H1 (cell line): Measurements from ENCODE around the gene PRR16. TPM values are rescaled to one million over a fixed set of nuclear protein-coding genes. Genes with fewer than 3 reads are reported as not detected.

Source experiments
- CTCF ChIA-PET: fragments of 300-600 bp; sonication (Branson Sonifier 250); formaldehyde crosslinking; loops from one replicate; lab custom pipeline; 2021; ENCODE audit not compliant: partially characterized antibody; lab: Charles Lee
- POLR2A ChIA-PET: fragments of 300-600 bp; sonication (Branson Sonifier 250); formaldehyde crosslinking; loops from one replicate; lab custom pipeline; 2021; ENCODE audit warnings: inconsistent platforms; ENCODE audit not compliant: partially characterized antibody; lab: Charles Lee
- DNase-seq, 2 experiments: peaks; one replicate each; pipeline versions ENCODE4 v3.0.0 to v3.0.0-alpha.2; 2010 to 2022; ENCODE audit warnings: low spot score in 2 of 2, low read depth in 1 of 2, mixed read lengths in 1 of 2
- FAIRE-seq: peaks from 2 replicates; lab custom pipeline; 2011; peaks lifted over from hg19 to GRCh38; lab: Jason Lieb, UNC
- H2AFZ ChIP-seq: 2 replicates; pipeline ENCODE4 v1.8.1; 2012; ENCODE audit warnings: low read length, inconsistent platforms
- H2AK5ac ChIP-seq: 2 replicates; pipeline ENCODE4 v1.6.1; 2013; ENCODE audit warnings: low read depth, low read length
- H2BK120ac ChIP-seq: replicated peaks from 2 replicates; pipeline ENCODE3; 2013; ENCODE audit warnings: low read depth, low read length, inconsistent platforms
- H2BK12ac ChIP-seq: 2 replicates; pipeline ENCODE4 v1.6.1; 2013; ENCODE audit warnings: low read depth, low read length
- H2BK15ac ChIP-seq: 2 replicates; pipeline ENCODE4 v1.6.1; 2013; ENCODE audit warnings: low read length
- H2BK20ac ChIP-seq: 2 replicates; pipeline ENCODE4 v1.6.1; 2013; ENCODE audit warnings: low read length
- H2BK5ac ChIP-seq: 2 replicates; pipeline ENCODE4 v1.6.1; 2013; ENCODE audit warnings: low read depth, low read length
- H3K14ac ChIP-seq: 2 replicates; pipeline ENCODE4 v1.6.1; 2013; ENCODE audit warnings: inconsistent platforms; ENCODE audit not compliant: insufficient read length
- H3K18ac ChIP-seq: 2 replicates; pipeline ENCODE4 v1.6.1; 2013; ENCODE audit warnings: low read length; ENCODE audit errors: extremely low read depth
- H3K23ac ChIP-seq: 2 replicates; pipeline ENCODE4 v1.6.1; 2013; ENCODE audit warnings: inconsistent platforms; ENCODE audit not compliant: insufficient read length
- H3K23me2 ChIP-seq: 2 replicates; pipeline ENCODE4 v1.6.1; 2013; ENCODE audit warnings: low read depth, low read length
- H3K27ac ChIP-seq: 2 replicates; pipeline ENCODE4 v1.6.1; 2011; ENCODE audit warnings: low read depth, low read length, inconsistent platforms
- H3K27me3 ChIP-seq, 4 experiments: replicated peaks in 1 of 4; 1 replicate in 1 of 4; 2 replicates in 3 of 4; pipeline versions ENCODE4 v1.6.1 to v1.8.1; 2011 to 2013; ENCODE audit warnings: low read length in 3 of 4, mild to moderate bottlenecking in 3 of 4, inconsistent platforms in 2 of 4, mixed read lengths in 2 of 4, moderate library complexity in 1 of 4; ENCODE audit not compliant: control insufficient read depth in 3 of 4, insufficient read depth in 3 of 4; ENCODE audit errors: extremely low read depth in 1 of 4
- H3K36me3 ChIP-seq, 4 experiments: 2 replicates each; pipeline versions ENCODE4 v1.6.1 to v1.8.1; 2011 to 2013; ENCODE audit warnings: mild to moderate bottlenecking in 4 of 4, low read length in 3 of 4, moderate library complexity in 2 of 4, control low read depth in 1 of 4, inconsistent platforms in 1 of 4; ENCODE audit not compliant: insufficient read depth in 4 of 4, control insufficient read depth in 2 of 4
- H3K4ac ChIP-seq: replicated peaks from 2 replicates; pipeline ENCODE3; 2013; ENCODE audit warnings: low read length, low read depth, mixed read lengths, inconsistent platforms; ENCODE audit not compliant: insufficient read length
- H3K4me1 ChIP-seq, 4 experiments: replicated peaks in 1 of 4; 1 replicate in 1 of 4; 2 replicates in 3 of 4; pipeline versions ENCODE4 v1.6.1 to v1.8.1; 2011 to 2013; ENCODE audit warnings: low read length in 3 of 4, inconsistent platforms in 2 of 4, mixed read lengths in 1 of 4; ENCODE audit not compliant: insufficient read depth in 4 of 4, control insufficient read depth in 3 of 4
- H3K4me2 ChIP-seq, 2 experiments: 2 replicates each; pipeline versions ENCODE4 v1.6.1 to v1.8.1; 2011 to 2013; ENCODE audit warnings: low read depth in 2 of 2, low read length in 2 of 2, control low read depth in 1 of 2, inconsistent platforms in 1 of 2, mild to moderate bottlenecking in 1 of 2; ENCODE audit not compliant: insufficient read depth in 1 of 2
- H3K4me3 ChIP-seq, 4 experiments: fragments of 200-600, 300-600 bp in 1 of 4; sonication (generic), shearing (Covaris generic), sonication (Bioruptor Twin) in 1 of 4; 2 replicates each; pipeline versions ENCODE4 v1.5.1 to v1.8.1; 2011 to 2016; ENCODE audit warnings: low read length in 4 of 4, low read depth in 3 of 4, control low read depth in 2 of 4, inconsistent platforms in 2 of 4, mild to moderate bottlenecking in 2 of 4, mixed read lengths in 1 of 4, moderate library complexity in 1 of 4; ENCODE audit not compliant: insufficient read depth in 2 of 4; ENCODE audit errors: extremely low read depth in 1 of 4
- H3K56ac ChIP-seq: replicated peaks from 2 replicates; pipeline ENCODE3; 2013; ENCODE audit warnings: low read depth, mild to moderate bottlenecking, mixed read lengths, low read length, inconsistent platforms; ENCODE audit not compliant: insufficient read length
- H3K79me1 ChIP-seq: 2 replicates; pipeline ENCODE4 v1.6.1; 2013; ENCODE audit warnings: low read depth, low read length, control low read depth
- H3K79me2 ChIP-seq, 2 experiments: 2 replicates each; pipeline versions ENCODE4 v1.6.1 to v1.8.1; 2012 to 2013; ENCODE audit warnings: low read length in 2 of 2, mild to moderate bottlenecking in 2 of 2, inconsistent platforms in 1 of 2; ENCODE audit not compliant: insufficient read depth in 2 of 2, control insufficient read depth in 1 of 2
- H3K9ac ChIP-seq, 4 experiments: replicated peaks in 1 of 4; 1 replicate in 1 of 4; 2 replicates in 3 of 4; pipeline versions ENCODE4 v1.6.1 to v1.8.1; 2011 to 2013; ENCODE audit warnings: low read depth in 3 of 4, low read length in 3 of 4, control low read depth in 2 of 4, mild to moderate bottlenecking in 2 of 4, moderate library complexity in 2 of 4, inconsistent platforms in 1 of 4; ENCODE audit errors: extremely low read depth in 1 of 4
- H3K9me3 ChIP-seq, 2 experiments: 2 replicates each; pipeline versions ENCODE4 v1.6.1 to v1.8.1; 2012 to 2013; ENCODE audit warnings: mild to moderate bottlenecking in 2 of 2, moderate library complexity in 2 of 2, control low read depth in 1 of 2, inconsistent platforms in 1 of 2, low read depth in 1 of 2, low read length in 1 of 2, mixed read lengths in 1 of 2; ENCODE audit not compliant: insufficient read depth in 2 of 2
- H4K20me1 ChIP-seq, 2 experiments: replicated peaks in 1 of 2; 2 replicates each; pipeline versions ENCODE3 to v1.8.1; 2011 to 2013; ENCODE audit warnings: inconsistent platforms in 2 of 2, low read length in 2 of 2, mild to moderate bottlenecking in 1 of 2; ENCODE audit not compliant: insufficient read depth in 2 of 2, control insufficient read depth in 1 of 2
- H4K5ac ChIP-seq: 2 replicates; pipeline ENCODE4 v1.6.1; 2013; ENCODE audit warnings: low read length, low read depth, mixed read lengths, inconsistent platforms; ENCODE audit not compliant: insufficient read length
- H4K8ac ChIP-seq: 2 replicates; pipeline ENCODE4 v1.8.0; 2013; ENCODE audit warnings: mild to moderate bottlenecking, moderate library complexity, low read length, inconsistent platforms; ENCODE audit not compliant: insufficient read depth; ENCODE audit errors: extremely low read depth
- H4K91ac ChIP-seq: replicated peaks from 2 replicates; pipeline ENCODE3; 2013; ENCODE audit warnings: low read length, mixed read lengths, inconsistent platforms; ENCODE audit not compliant: insufficient read length
- BCL11A ChIP-seq, 2 experiments: IDR thresholded peaks; one replicate each; pipeline ENCODE4 v1.6.1; 2011; ENCODE audit warnings: low read depth in 2 of 2, low read length in 2 of 2, mild to moderate bottlenecking in 2 of 2
- CBX5 ChIP-seq: fragments of 300-800, 300-1000 bp; sonication (generic); IDR thresholded peaks from 2 replicates; pipeline ENCODE4 v1.7.1; 2016; ENCODE audit warnings: antibody characterized with exemption, low read length, low read depth
- CBX8 ChIP-seq: fragments of 300-800, 300-1000 bp; sonication (generic); IDR thresholded peaks from 2 replicates; pipeline ENCODE4 v1.7.1; 2016; ENCODE audit warnings: low read depth, low read length, borderline replicate concordance
- CHD2 ChIP-seq: IDR thresholded peaks from 2 replicates; pipeline ENCODE4 v1.6.1; 2012; ENCODE audit warnings: low read length, improper control_type of control experiment
- EGR1 ChIP-seq: IDR thresholded peaks from 2 replicates; pipeline ENCODE4 v1.6.1; 2011; ENCODE audit warnings: low read depth, low read length, borderline replicate concordance
- EP300 ChIP-seq, 2 experiments: IDR thresholded peaks; 1 replicate in 1 of 2; 2 replicates in 1 of 2; pipeline ENCODE4 v1.6.1; 2011 to 2012; ENCODE audit warnings: low read depth in 2 of 2, low read length in 2 of 2, mild to moderate bottlenecking in 2 of 2, borderline replicate concordance in 1 of 2, inconsistent platforms in 1 of 2, moderate library complexity in 1 of 2
- FOSL1 ChIP-seq: IDR thresholded peaks from 2 replicates; pipeline ENCODE4 v1.6.1; 2011; ENCODE audit warnings: mild to moderate bottlenecking, low read depth, low read length, moderate library complexity; ENCODE audit not compliant: insufficient read depth
- GTF2F1 ChIP-seq: IDR thresholded peaks from 2 replicates; pipeline ENCODE4 v1.6.1; 2012; ENCODE audit warnings: low read depth, low read length, improper control_type of control experiment, borderline replicate concordance
- MAFK ChIP-seq: IDR thresholded peaks from 2 replicates; pipeline ENCODE4 v1.6.1; 2012; ENCODE audit warnings: low read depth, mild to moderate bottlenecking, improper control_type of control experiment, low read length
- MAX ChIP-seq: IDR thresholded peaks from 2 replicates; pipeline ENCODE4 v1.6.1; 2012; ENCODE audit warnings: inconsistent platforms
- POLR2AphosphoS5 ChIP-seq: IDR thresholded peaks from 2 replicates; pipeline ENCODE4 v1.6.1; 2011; ENCODE audit warnings: low read depth, low read length
- POU5F1 ChIP-seq: IDR thresholded peaks from 2 replicates; pipeline ENCODE4 v1.6.1; 2011; ENCODE audit warnings: low read depth, mild to moderate bottlenecking, low read length, moderate library complexity
- RXRA ChIP-seq: IDR thresholded peaks from 2 replicates; pipeline ENCODE4 v1.6.1; 2011; ENCODE audit warnings: low read depth, mild to moderate bottlenecking, low read length, moderate library complexity; ENCODE audit not compliant: insufficient read depth
- SP1 ChIP-seq: IDR thresholded peaks from 2 replicates; pipeline ENCODE4 v1.6.1; 2011; ENCODE audit warnings: low read depth, low read length
- TCF12 ChIP-seq: IDR thresholded peaks from 2 replicates; pipeline ENCODE4 v1.6.1; 2011; ENCODE audit warnings: low read depth, mild to moderate bottlenecking, low read length
- ZNF274 ChIP-seq: IDR thresholded peaks from 2 replicates; pipeline ENCODE4 v1.7.0; 2012; ENCODE audit warnings: low read length, borderline replicate concordance; ENCODE audit errors: extremely low read depth
- polyA plus RNA-seq, 7 experiments: library from polyadenylated mRNA; depleted of rRNA in 3 of 7; stranded (reverse) in 5 of 7; unstranded in 2 of 7; fragments of >200 nt in 5 of 7; fragments of 200-250 nt in 2 of 7; gene quantifications; 1 replicate in 5 of 7; 2 replicates in 1 of 7; 4 replicates in 1 of 7; pipeline versions ENCODE4 v1.2.1 to v1.2.3, GENCODE V29; 2011 to 2013; ENCODE audit warnings: missing spikeins in 2 of 7, mixed read lengths in 2 of 7
- total RNA-seq: library from RNA; stranded (reverse); fragmentation: NEBNext Ultra II Directional; extraction: Animal tissue kit (Norgen Biotek cat#: 25700); gene quantifications from 2 replicates; pipeline ENCODE4 v1.2.1, GENCODE V29; 2021

Gene PRR16
- total and polyA plus RNA-seq, 2 of the 8 experiments (the other 6 are each of a cell fraction or from before 2014, with no cell fraction given) = 0.73 to 1.6 TPM

- no peak overlapping the region for H3K18ac ChIP-seq
- H2AK5ac ChIP-seq = no peak overlapping the region
- no peak overlapping the region for H4K91ac ChIP-seq
- TF ChIP-seq CBX5 (no peak), EP300 (IDR thresholded peaks at IDR 0.05; ENCODE audit: borderline replicate concordance in 1 of 2, low read depth in 2 of 2, low read length in 2 of 2) (no peak), EGR1 (no peak), POU5F1 (no peak), MAFK (no peak), BCL11A (IDR thresholded peaks at IDR 0.05; ENCODE audit: low read depth in 2 of 2, low read length in 2 of 2) (no peak), RXRA (no peak), POLR2AphosphoS5 (no peak), TCF12 (no peak), GTF2F1 (no peak), ZNF274 (no peak), FOSL1 (no peak), CBX8 (no peak), SP1 (no peak), CHD2 (no peak), MAX (no peak)
- no peaks in the 10 kb centered on the region for H3K36me3 ChIP-seq
- no peak overlapping the region for H2AFZ ChIP-seq
- POLR2A ChIA-PET = no interaction called here
- no peak overlapping the region for H2BK12ac ChIP-seq
- no peak for FAIRE-seq
- no peaks in the 10 kb centered on the region for H3K79me1 ChIP-seq
- no peak overlapping the region for H2BK120ac ChIP-seq
- no peaks in the 10 kb centered on the region for H3K23me2 ChIP-seq
- H3K4me3 ChIP-seq = no peak overlapping the region
- no peak overlapping the region for H3K14ac ChIP-seq
- H4K20me1 ChIP-seq = no peaks in the 10 kb centered on the region
- H3K9me3 ChIP-seq = no peaks in the 10 kb centered on the region
- H3K9ac ChIP-seq = no peak overlapping the region
- no peak overlapping the region for H4K5ac ChIP-seq
- DNase-seq = no peak
- H3K27me3 ChIP-seq = no peaks in the 10 kb centered on the region
- H2BK5ac ChIP-seq = no peak overlapping the region
- H3K4ac ChIP-seq = no peak overlapping the region
- H3K23ac ChIP-seq = no peak overlapping the region
- H3K4me1 ChIP-seq = no peaks in the 10 kb centered on the region
- H4K8ac ChIP-seq = no peak overlapping the region
- no peak overlapping the region for H2BK15ac ChIP-seq
- no peaks in the 10 kb centered on the region for H3K79me2 ChIP-seq
- H2BK20ac ChIP-seq = no peak overlapping the region
- no peak overlapping the region for H3K27ac ChIP-seq
- CTCF ChIA-PET = interaction anchor here (1.1 kb wide), 1 partner anchor 27 kb away, joined by 3 read pairs; no protein-coding TSS in a partner anchor
- no peak overlapping the region for H3K4me2 ChIP-seq
- H3K56ac ChIP-seq = no peak overlapping the region
Observed at GRCh38 chr5:120430572-120430971, 33.5 kb upstream of the PRR16 start.
